HG02885 (cell line): ENCODE data around the gene HPSE.

Experiments
- ATAC-seq: cut with Tn5 transposase; IDR thresholded peaks from one replicate; pipeline ENCODE4 v1.9.1; 2021; ENCODE audit warnings: mild to moderate bottlenecking; ENCODE audit not compliant: unreplicated experiment, poor library complexity

Gene HPSE

DNA sequence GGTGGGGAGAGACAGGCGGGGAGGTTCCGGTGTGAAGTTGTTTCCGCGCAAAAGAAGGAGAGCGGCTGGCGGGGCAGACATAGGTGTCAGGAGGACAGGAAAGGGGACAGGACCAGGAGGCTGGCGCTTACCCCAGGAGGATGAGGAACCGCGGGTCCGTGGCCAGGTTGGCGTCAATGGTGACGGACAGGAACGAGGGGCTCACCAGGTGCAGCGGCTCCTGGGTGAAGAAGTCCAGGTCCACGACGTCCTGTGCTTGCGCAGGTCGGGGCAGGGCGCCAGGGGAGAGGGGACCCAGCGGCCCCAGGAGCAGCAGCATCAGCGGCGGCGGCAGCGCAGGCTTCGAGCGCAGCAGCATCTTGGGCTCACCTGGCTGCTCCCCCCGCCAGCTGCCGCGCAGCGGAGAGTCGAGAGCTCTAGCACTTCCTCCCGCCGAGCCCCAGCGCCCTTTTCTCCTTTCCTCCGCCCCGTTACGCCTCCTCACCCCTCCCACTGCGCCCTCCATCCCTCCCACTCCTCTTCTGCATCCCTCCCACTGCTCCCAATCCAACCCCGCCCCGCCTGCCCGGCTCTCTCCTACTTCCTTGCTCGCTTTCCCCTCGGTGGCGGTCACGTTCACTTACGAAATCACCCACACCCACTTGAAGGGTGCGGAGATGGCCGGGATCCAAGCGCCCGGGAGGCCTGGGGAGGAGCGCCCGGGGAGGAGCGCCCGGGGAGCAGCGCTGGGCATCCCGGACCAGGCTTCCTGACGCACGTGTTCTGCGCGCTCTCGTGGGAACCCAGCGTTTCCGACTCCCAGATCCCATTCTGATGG lies at the start of gene HPSE:
TSS of gene HPSE (minus strand) at position 424 of the 817 bp plus-strand sequence. CDS start at position 358, 66 bp downstream.
- ATAC-seq: peak; percentile 89

GRCh38 chr4:83382850-83383249 lies 48.2 kb upstream of the HPSE start:
- no peak for ATAC-seq

- ATAC-seq: no peak
Observed at GRCh38 chr4:83381173-83381572, 46.5 kb upstream of the HPSE start.

DNA sequence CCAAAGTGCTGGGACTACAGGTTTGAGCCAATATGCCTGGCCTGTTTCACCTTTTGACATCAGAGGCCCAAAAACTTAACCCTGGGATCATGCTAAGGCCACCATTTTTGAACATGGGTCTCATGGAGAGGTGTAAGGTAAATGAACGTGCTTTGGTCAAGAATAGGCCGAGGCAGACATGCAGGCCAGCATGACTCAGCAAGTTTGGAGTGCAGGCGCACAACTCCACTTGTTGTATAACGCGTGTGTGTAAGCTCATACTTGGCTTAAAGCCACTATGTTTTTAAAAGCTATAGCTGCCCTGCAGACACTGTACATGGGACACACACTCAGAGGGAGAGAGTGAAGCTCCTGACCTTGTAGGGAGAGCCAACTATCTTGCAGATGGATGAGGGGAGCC lies 43.8 kb upstream of the HPSE start:
- ATAC-seq: no peak

DNA sequence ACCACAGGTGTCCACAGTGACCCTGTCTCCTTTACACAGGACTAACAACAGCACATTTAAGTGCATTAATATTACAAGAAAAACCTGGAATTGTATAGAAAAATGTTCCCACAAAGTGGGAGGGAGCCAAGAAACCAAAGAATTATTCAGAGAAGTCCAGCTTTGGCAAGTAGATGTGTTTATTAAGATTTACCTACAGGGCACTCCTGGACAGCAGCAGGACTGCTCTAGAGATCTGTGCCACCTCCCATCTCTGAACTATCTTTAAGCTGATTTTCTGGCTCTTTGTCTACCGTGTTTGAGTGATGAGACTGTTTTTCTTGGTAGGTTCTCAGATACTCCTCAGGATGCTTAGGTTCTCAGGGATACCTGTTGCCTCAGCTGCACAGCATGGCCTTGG lies 38.3 kb upstream of the HPSE start:
- no peak for ATAC-seq

- ATAC-seq: no peak
Observed at GRCh38 chr4:83371936-83372335, 37.3 kb upstream of the HPSE start.

- ATAC-seq: no peak
Observed at GRCh38 chr4:83371235-83371634, 36.6 kb upstream of the HPSE start.

DNA sequence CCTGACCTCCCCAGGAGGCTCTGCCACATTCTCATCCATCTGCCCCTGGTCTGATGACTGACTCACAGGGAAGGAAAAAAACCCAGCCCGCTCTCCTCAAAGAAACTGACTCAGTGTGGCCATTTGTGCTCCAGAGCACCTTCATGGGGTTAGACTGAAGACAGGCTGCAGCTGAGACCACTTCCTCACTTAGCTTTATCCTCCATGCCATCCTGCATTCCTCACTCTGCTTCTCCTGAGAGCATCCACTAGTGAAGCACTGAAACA lies 35.9 kb upstream of the HPSE start:
- no peak for ATAC-seq

GRCh38 chr4:83369831-83370639 lies 35.4 kb upstream of the HPSE start:
- no peak for ATAC-seq

- no peak for ATAC-seq
Observed at GRCh38 chr4:83364312-83364711, 29.7 kb upstream of the HPSE start.

- peak; percentile 74 for ATAC-seq
Observed at GRCh38 chr4:83362492-83363329, 28.1 kb upstream of the HPSE start.

- no peak for ATAC-seq
Observed at GRCh38 chr4:83361416-83362103, 26.9 kb upstream of the HPSE start.

DNA sequence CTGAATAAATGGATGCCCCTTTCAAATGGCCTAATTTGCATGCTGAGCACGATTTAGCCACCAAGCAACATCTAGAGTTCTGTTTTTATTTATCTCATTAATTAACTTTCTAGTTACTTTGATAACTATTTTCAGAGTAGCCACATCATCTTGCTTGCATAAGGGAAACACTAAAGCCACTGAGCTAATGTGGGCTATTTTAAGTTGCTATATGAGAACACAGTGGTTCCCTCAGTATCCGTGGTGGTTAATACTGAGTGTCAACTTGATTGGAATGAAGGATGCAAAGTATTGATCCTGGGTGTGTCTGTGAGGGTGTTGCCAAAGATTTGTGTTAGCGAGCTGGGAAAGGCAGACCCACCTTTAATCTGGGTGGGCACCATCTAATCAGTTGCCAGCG lies 25.4 kb upstream of the HPSE start:
- no peak for ATAC-seq

DNA sequence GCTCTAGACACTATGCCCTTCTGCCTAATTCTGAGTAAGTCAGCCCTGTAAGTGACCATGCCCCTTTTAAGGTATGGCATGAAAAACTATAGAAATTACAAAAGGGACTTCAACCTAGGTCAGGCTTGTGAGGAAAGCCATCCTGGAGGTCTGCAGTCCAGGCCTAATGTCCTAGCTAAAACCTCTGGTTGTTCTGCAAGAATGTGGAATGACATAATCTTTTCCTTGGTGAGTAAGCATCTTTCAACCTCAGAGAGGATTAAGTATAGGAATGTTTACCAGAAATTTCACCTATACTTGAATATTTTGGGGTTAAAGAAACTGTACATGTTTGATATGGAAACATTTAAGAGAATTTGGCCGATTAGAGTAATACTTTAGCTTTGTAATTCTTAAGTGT lies 23.8 kb upstream of the HPSE start:
- no peak for ATAC-seq

DNA sequence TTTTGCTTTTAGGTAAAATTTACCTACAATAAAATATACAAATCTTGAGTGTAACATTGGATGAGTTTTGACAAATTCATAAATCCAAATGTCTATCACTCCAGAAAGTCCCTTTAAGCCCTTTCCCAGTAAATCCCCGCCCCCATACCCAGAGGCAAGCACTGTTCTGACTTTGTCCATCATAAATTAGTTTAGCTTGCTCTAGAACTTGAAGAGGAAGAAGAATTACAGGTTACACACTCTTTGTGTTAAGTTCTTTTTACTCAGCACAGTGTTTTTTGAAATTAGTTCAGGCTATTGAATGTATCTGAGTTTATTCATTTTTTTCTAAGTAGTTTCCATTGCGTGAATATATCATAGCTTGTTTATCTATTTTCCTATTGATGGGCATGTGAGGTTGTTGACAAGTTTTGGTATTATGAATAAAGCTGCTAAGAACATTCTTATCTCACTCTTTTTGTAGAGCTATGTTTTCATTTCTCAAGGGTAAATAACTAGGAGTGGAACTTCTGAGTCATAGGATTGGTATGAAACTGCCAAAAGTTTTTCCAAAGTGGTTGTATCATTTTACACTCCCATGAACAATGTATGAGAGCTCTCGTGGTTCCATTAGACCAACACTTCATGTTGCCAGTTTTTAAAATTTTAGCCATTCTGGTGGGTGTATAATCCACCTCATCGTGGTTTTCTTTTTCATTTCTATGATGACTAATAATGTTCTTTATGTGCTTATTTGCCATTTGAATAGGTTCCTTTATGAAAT lies 22.4 kb upstream of the HPSE start:
- peak; percentile 78 for ATAC-seq

- ATAC-seq: no peak
Observed at GRCh38 chr4:83353516-83353915, 18.9 kb upstream of the HPSE start.

GRCh38 chr4:83348074-83348473 lies 13.4 kb upstream of the HPSE start:
- no peak for ATAC-seq

- no peak for ATAC-seq
Observed at GRCh38 chr4:83342476-83342875, 7.8 kb upstream of the HPSE start.

DNA sequence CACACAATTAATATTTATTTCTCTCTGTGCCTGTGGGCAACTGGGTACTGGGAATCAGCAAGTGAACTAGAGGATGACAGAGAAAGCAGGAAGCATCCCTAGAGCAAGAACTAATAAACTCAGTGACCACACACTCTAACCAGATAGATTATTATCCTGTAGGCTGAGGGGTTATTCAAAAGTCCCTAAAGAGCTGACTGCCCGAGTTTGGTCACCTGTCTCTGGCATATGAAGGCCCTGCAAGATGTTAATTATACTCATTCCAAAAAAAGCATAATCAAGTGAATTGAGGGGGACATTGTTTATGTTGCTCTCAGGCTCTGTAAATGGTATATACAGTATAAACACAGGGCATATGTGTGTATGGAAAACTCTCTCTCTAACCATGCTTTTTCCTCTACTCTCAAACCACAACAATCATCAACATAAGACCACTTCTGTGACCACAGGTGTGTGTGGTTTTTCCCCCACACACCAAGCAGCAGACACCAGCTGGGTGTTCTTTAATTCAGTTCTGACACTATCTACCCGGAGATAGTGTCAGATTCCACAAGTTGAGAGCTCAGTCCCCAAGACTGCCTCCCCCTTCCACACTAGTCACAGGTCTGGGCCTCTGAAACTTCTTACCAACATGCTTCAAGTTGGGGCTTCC lies 6.2 kb upstream of the HPSE start:
- ATAC-seq: peak; percentile 79
